GM19438 (cell line): ENCODE results near the gene TNNC2.

Experiments
- ATAC-seq: cut with Tn5 transposase; IDR thresholded peaks from one replicate; pipeline ENCODE4 v1.9.1; 2021; ENCODE audit warnings: low read depth; ENCODE audit not compliant: unreplicated experiment

The TNNC2 gene

DNA sequence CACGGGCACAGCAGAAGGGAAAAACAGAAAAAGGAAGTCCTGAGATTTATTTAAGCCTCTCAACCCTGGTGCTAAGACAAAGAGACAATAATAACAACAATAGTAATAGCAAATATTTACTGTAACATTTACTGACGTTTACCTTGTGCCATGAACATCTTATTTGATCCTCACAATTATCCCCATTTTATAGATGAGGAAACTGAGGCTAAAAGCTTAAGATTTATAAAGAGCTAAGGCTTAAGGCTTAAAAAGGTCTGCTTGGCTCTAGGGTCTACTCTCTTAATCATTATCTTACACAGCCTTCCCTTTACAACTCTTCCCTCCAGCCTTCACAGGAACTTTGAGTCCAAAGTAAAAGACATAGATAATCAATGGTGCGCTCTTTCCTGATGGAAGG lies 38.8 kb downstream of the TNNC2 start:
- no peak for ATAC-seq

DNA sequence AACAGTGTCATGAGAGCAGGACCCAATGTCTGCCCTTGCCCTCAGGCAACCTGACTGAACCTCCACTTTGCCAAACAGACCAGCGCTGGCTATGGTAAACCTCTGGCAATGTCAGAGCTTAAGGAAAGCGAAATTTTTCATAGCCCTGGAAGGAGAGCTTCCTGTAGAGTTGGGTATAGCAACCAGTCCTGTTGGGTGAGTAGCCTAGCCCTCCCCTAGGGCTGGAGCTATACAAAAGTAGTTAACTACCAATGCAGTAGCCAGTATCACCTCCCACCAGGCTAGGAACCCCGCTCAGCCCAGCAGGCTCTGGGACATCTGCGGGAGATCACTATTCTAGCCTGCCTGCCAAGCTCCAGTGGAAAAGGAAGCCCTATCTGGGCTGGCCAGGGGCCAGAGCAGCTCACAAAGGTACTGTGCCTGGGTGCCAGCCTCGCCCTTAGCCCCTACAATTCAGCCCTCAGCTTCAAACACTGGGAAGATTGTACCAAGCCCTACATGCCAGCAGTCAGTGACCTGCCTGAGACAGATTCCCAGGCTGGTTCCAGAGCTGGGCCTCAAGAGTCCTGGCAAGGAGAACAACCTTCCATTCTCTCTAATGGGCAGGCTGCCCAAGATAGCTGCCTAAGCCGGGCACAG lies 43.3 kb downstream of the TNNC2 start:
- no peak for ATAC-seq

DNA sequence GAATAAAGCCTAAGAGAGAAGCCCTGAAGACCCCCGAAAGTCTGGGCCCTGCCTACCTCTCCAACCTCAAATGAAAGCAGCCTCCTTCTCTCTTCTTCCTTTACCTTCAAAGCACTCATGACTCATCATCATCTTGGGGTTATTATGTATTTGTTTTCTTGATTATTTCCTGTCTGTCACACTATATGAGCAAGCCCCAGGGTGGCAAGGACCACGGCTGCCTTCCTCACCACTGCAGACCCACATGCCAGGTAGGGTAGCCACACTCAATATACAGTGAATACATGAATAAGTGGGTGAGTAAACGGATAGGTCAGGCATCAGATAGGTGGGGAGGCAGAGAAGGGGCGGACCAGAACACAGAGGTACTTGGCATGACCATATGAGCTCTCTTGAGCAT lies 44.2 kb downstream of the TNNC2 start:
- no peak for ATAC-seq

DNA sequence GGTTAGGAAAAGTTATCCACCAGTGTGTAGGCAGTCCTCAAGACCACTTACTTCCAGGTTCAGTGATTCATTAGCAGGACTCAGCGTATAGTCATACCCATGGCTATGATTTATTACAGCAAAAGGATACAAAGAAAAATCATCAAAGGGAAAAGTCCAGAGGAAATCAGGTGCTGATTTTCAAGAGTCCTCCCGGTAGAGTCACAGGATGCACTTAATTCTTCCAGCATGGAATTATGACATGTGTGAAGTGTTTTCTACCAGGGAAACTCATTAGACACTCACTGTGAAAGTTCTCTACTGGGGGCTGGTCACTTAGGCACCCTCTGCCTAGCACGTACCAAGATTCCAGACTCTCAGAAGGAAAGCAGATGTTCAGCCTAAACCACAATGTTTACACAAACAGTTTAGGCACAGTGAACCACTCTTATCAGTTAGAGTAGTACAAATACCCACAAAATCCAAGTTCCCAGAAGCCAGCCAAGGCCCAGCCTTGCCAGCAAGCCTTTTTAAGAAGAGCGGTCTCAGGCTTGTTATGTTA lies 45.7 kb downstream of the TNNC2 start:
- no peak for ATAC-seq

DNA sequence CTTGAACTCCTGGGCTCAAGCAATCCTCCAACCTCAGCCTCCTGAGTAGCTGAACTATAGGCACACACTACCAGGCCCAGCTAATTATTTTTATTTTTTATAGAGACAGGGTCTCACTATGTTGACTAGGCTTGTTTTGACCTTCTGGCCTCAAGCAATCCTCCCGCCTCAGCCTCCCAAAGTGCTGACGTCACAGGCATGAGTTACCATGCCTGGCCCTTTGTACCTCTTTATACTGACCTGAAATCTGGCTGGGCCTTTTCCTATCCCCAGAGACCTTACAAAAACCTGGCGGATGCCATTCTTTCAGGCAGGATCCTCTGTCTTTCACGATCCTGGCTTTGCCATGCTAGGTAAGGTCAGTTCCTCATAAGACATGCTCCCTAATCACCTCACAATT lies 47.0 kb downstream of the TNNC2 start:
- no peak for ATAC-seq

DNA sequence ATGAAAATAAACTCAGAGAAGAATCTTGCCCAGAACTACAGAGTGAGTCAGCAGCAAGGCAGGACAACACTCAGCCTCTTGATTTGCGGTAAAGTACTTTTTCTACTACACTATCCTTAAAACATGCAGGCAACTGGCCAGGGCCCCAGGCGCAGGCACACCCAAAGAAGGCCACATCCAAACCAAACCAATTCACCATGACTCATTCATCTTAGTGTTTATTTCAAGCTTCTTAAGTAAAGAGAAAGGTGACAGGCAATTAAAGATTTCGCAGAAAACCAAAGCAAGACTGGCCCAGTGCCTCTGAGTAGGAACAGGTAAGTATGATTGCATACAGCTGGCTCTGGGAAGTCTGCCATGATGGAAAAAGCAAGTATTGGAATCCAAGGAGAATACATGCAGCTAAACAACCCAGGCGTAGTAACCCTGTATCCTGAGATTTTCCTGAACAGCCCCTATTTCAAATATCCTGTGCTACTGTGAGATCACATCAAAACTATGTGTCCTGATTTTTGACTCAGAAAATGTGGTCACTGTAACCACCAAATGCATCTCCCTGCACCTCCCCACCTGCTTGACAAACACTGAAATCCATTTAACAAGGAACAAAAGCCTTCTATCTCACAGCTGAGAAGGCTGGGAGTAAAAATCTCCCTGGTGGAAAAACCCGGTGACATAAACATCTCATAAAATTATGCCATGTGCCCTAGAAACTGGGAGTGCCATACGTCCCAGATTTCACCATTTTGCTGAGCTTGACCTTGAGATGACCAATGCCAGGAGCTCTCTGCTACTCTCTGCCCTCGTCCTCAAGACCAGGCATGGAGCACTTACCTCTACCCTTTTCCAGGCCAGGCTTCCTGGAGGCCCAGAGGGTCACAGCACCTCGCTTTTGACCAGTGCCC lies 47.8 kb downstream of the TNNC2 start:
- no peak for ATAC-seq

DNA sequence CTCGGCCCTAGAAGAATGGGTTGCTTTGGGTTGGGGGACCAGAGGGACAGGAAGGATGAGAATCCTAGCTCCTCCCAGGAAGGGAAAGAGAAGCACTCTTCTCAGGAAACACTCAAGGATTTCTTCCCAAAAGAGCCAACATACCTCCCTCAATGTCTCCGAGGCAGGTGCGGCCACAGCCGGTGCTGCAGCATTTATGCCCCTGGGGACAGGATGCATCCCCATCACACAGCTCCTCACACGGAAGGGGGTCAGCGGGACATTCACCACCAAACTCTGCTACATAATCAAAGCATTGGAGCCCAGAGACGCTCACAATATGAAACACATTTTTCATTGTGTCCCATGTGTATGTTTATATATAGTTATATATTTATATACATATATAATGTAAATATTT lies 50.2 kb downstream of the TNNC2 start:
- ATAC-seq: no peak

DNA sequence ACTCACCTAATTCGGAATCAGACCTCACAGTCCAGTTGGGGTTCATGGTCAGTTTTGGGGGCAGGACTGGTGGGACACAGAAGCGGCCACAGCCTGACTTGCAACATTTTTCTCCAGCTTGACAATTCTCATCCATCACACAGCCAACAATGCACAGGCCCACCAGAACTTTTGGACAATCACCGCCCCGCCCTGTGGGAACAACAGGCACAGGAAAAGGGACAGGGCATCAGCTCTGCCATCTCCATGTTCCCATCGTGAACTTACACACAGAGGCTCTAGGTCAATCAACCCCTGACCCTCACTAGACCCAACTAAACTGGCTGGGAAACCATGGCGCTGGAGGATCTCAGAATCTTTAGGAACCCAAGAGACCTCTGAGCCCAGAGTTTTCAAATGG lies 51.7 kb downstream of the TNNC2 start:
- no peak for ATAC-seq

DNA sequence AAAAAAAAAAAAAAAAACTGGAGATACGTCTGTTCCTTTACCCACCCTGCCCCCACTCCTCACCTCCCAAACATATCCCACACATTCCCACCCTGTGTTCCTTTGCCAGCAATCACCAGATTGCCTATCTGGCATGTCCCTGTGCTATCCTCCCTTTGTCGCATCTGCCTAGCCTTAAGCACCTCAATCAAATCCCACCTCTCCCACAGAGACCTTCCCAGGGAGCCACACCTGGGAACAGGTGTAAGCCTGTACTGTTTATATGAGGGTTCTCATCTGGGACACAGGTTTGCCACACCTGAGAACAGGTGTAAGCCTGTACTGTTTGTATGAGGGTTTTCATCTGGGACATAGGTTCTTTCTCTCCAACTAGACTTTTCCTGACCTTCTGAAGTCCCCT lies 52.2 kb downstream of the TNNC2 start:
- ATAC-seq: no peak
